ENCODE results near the gene NFATC1. TPM values are rescaled to one million over a fixed set of nuclear protein-coding genes. Genes with fewer than 3 reads are reported as not detected.
A peak's percentile ranks its signal among the peaks of the same experiment; 100 is the strongest.

NFATC1 gene
- total RNA-seq, 6 experiments from 2014 or later, result 0.57 to 2.0 (median 0.89) TPM

GRCh38 chr18:79438089-79438897 is 42.6 kb downstream of the NFATC1 start:
- Mint-ChIP-seq H3K4me3 (no peak overlapping the region), H3K27me3 (ENCODE audit: insufficient read depth) (peaks cover 3% of the 10 kb centered on the region; the same call in 1 of the 2 replicates), H3K27ac (no peak overlapping the region), H3K4me1 (ENCODE audit: low read depth) (no peaks in the 10 kb centered on the region), H3K9me3 (peaks cover 4% of the 10 kb centered on the region; the same call in 1 of the 2 replicates), H3K36me3 (ENCODE audit: low read depth) (no peaks in the 10 kb centered on the region; the same call in 1 of the 2 replicates)
- no peak for TF ChIP-seq CTCF (IDR thresholded peaks at IDR 0.05)
- no peak for DNase-seq

- Mint-ChIP-seq H3K27me3 (ENCODE audit: insufficient read depth) (peaks cover 3% of the 10 kb centered on the region; the same call in 1 of the 2 replicates), H3K4me3 (no peak overlapping the region), H3K4me1 (ENCODE audit: low read depth) (no peaks in the 10 kb centered on the region), H3K27ac (no peak overlapping the region), H3K9me3 (peaks cover 4% of the 10 kb centered on the region; the same call in 1 of the 2 replicates), H3K36me3 (ENCODE audit: low read depth) (no peaks in the 10 kb centered on the region; the same call in 1 of the 2 replicates)
- DNase-seq, result peak; percentile 11
- TF ChIP-seq CTCF (IDR thresholded peaks at IDR 0.05), result no peak
Measured at GRCh38 chr18:79438898-79439627, 43.3 kb downstream of the NFATC1 start.

GRCh38 chr18:79439628-79440023 is 43.9 kb downstream of the NFATC1 start:
- Mint-ChIP-seq H3K4me3 (no peak overlapping the region), H3K27me3 (ENCODE audit: insufficient read depth) (peaks cover 3% of the 10 kb centered on the region; the same call in 1 of the 2 replicates), H3K4me1 (ENCODE audit: low read depth) (no peaks in the 10 kb centered on the region), H3K36me3 (ENCODE audit: low read depth) (no peaks in the 10 kb centered on the region; the same call in 1 of the 2 replicates), H3K27ac (no peak overlapping the region), H3K9me3 (peaks cover 4% of the 10 kb centered on the region; the same call in 1 of the 2 replicates)
- no peak for DNase-seq
- no peak for TF ChIP-seq CTCF (IDR thresholded peaks at IDR 0.05)

GRCh38 chr18:79440316-79441110 is 44.8 kb downstream of the NFATC1 start:
- Mint-ChIP-seq H3K27me3 (ENCODE audit: insufficient read depth) (peaks cover 1% of the 10 kb centered on the region; the same call in 1 of the 2 replicates), H3K9me3 (no peaks in the 10 kb centered on the region; the same call in 1 of the 2 replicates), H3K36me3 (ENCODE audit: low read depth) (no peaks in the 10 kb centered on the region; the same call in 1 of the 2 replicates), H3K27ac (no peak overlapping the region), H3K4me3 (no peak overlapping the region), H3K4me1 (ENCODE audit: low read depth) (no peaks in the 10 kb centered on the region)
- no peak for DNase-seq
- TF ChIP-seq CTCF (IDR thresholded peaks at IDR 0.05), result no peak

GRCh38 chr18:79441420-79441819 is 45.7 kb downstream of the NFATC1 start:
- TF ChIP-seq CTCF (IDR thresholded peaks at IDR 0.05), result no peak
- Mint-ChIP-seq H3K4me3 (no peak overlapping the region), H3K27ac (no peak overlapping the region), H3K9me3 (no peaks in the 10 kb centered on the region; the same call in 1 of the 2 replicates), H3K27me3 (ENCODE audit: insufficient read depth) (no peaks in the 10 kb centered on the region), H3K4me1 (ENCODE audit: low read depth) (no peaks in the 10 kb centered on the region), H3K36me3 (ENCODE audit: low read depth) (no peaks in the 10 kb centered on the region)
- no peak for DNase-seq

All from HFFc6 (cell line).